Breast epithelium (tissue), 3 donors: Measurements from ENCODE around the gene PRKD2.
A peak's percentile ranks its signal among the peaks of the same experiment; 100 is the strongest.

Experiments used
- CTCF ChIP-seq, 3 donors: fragments of 450-650 bp; IDR thresholded peaks; one replicate each; pipeline ENCODE4 v1.5.1; 2016 to 2017; ENCODE audit warnings: antibody characterized with exemption in 3 of 3, mild to moderate bottlenecking in 3 of 3, moderate library complexity in 3 of 3
- POLR2A ChIP-seq: fragments of 450-650 bp; IDR thresholded peaks from one replicate; pipeline ENCODE4 v1.6.1; 2016; ENCODE audit warnings: antibody characterized with exemption, mild to moderate bottlenecking, moderate library complexity

GRCh38 chr19:46728693-46729339 lies 11.9 kb upstream of the PRKD2 start:
- TF ChIP-seq CTCF (IDR thresholded peaks at IDR 0.05) (peak in 2 of 3 donors; percentile 80 to 87), POLR2A (no peak)
